K562 (cell line): ENCODE measurements around the gene GJA9. TPM values are rescaled to one million over a fixed set of nuclear protein-coding genes. Genes with fewer than 3 reads are reported as not detected.

Experiments
- ATAC-seq: fragments of 200-7000 bp; cut with Tn5 transposase; 3 replicates; pipeline ENCODE4 v1.9.1; 2020; ENCODE audit warnings: moderate library complexity
- BruUV-seq: library from RNA; stranded (reverse); fragments of 400-500 nt; replicated peaks from 2 replicates; lab custom pipeline; 2021; lab: Mats Ljungman, UMichigan
- CTCF ChIA-PET: fragments of 300-600 bp; formaldehyde crosslinking; extraction: SDS; loops from one replicate; lab custom pipeline; 2021; ENCODE audit warnings: low intra/inter-chr PET ratio; lab: Yijun Ruan, JAX
- POLR2A ChIA-PET: fragments of 300-600, 350-650 bp; sonication (Branson Sonifier 250); formaldehyde crosslinking; extraction: SDS; loops from one replicate; lab custom pipeline; 2021; ENCODE audit warnings: antibody characterized with exemption, inconsistent platforms; lab: Yijun Ruan, JAX
- DNase-seq, 4 experiments: peaks; one replicate each; pipeline versions ENCODE4 v3.0.0 to v3.0.0-alpha.2; 2011 to 2018; ENCODE audit warnings: low spot score in 3 of 4, mixed read lengths in 3 of 4; ENCODE audit errors: extremely low read depth in 1 of 4
- FAIRE-seq: peaks from 2 replicates; lab custom pipeline; 2011; peaks lifted over from hg19 to GRCh38; lab: Jason Lieb, UNC
- H2AFZ ChIP-seq: 2 replicates; pipeline ENCODE4 v1.6.0; 2011; ENCODE audit warnings: low read depth, low read length, control low read depth, inconsistent platforms
- H3K27ac ChIP-seq: fragments of 200-600 bp; 3 replicates; pipeline ENCODE4 v1.8.0; 2011; ENCODE audit warnings: low read depth, mild to moderate bottlenecking, control low read depth, inconsistent platforms, low read length, moderate library complexity, mixed read lengths; ENCODE audit errors: extremely low read depth
- H3K27me3 ChIP-seq, 2 experiments: fragments of 300-600 bp in 1 of 2; 2 replicates in 1 of 2; 3 replicates in 1 of 2; pipeline versions ENCODE4 v1.6.0 to v1.8.0; 2011; ENCODE audit warnings: inconsistent platforms in 2 of 2, low read length in 2 of 2, mild to moderate bottlenecking in 1 of 2, mixed read lengths in 1 of 2, moderate library complexity in 1 of 2; ENCODE audit not compliant: control insufficient read depth in 2 of 2, insufficient read depth in 2 of 2
- H3K36me3 ChIP-seq: fragments of 300-600 bp; 3 replicates; pipeline ENCODE4 v1.8.0; 2011; ENCODE audit warnings: mild to moderate bottlenecking, low read length, inconsistent platforms; ENCODE audit not compliant: control insufficient read depth, insufficient read depth
- H3K4me1 ChIP-seq, 2 experiments: fragments of 200-600 bp in 1 of 2; replicated peaks in 1 of 2; 2 replicates in 1 of 2; 3 replicates in 1 of 2; pipeline versions ENCODE4 v1.5.1 to v1.8.0; 2011; ENCODE audit warnings: inconsistent platforms in 2 of 2, low read length in 2 of 2, mild to moderate bottlenecking in 1 of 2, mixed read lengths in 1 of 2, moderate library complexity in 1 of 2; ENCODE audit not compliant: control insufficient read depth in 2 of 2, insufficient read depth in 2 of 2
- H3K4me2 ChIP-seq: 2 replicates; pipeline ENCODE4 v1.6.1; 2011; ENCODE audit warnings: low read length, control low read depth, inconsistent platforms, mixed read lengths; ENCODE audit not compliant: insufficient read depth
- H3K4me3 ChIP-seq: fragments of 200-600 bp; sonication (generic), shearing (Covaris generic); 2 replicates; pipeline ENCODE4 v1.5.1; 2016; ENCODE audit warnings: control low read depth, inconsistent platforms
- H3K79me2 ChIP-seq: fragments of 200-600 bp; 3 replicates; pipeline ENCODE4 v1.8.0; 2011; ENCODE audit warnings: low read length, inconsistent platforms; ENCODE audit not compliant: control insufficient read depth, insufficient read depth
- H3K9ac ChIP-seq, 2 experiments: 2 replicates each; pipeline versions ENCODE4 v1.6.0 to v1.6.1; 2011; ENCODE audit warnings: low read depth in 2 of 2, low read length in 2 of 2, control low read depth in 1 of 2, inconsistent platforms in 1 of 2, mild to moderate bottlenecking in 1 of 2, mixed read lengths in 1 of 2; ENCODE audit not compliant: insufficient read depth in 1 of 2
- H3K9me1 ChIP-seq: one replicate; pipeline ENCODE4 v1.6.0; 2011; ENCODE audit warnings: inconsistent platforms, mild to moderate bottlenecking, low read length, moderate library complexity; ENCODE audit not compliant: control insufficient read depth, insufficient read depth
- H3K9me3 ChIP-seq: replicated peaks from 2 replicates; pipeline ENCODE4 v1.5.1; 2011; ENCODE audit warnings: low read depth, low read length, inconsistent platforms; ENCODE audit not compliant: control insufficient read depth, insufficient read depth
- H4K20me1 ChIP-seq: replicated peaks from 2 replicates; pipeline ENCODE4 v1.6.1; 2011; ENCODE audit warnings: low read length, inconsistent platforms, mixed read lengths; ENCODE audit not compliant: control insufficient read depth, insufficient read depth
- CAMTA2 ChIP-seq: fragments of 250-450 bp; sonication (Bioruptor Pico); conservative IDR thresholded peaks from 2 replicates; pipeline ENCODE4 v1.5.1; 2022
- COPS2 ChIP-seq: fragments of 450-650 bp; conservative IDR thresholded peaks from 2 replicates; pipeline ENCODE4 v1.6.1; 2016; ENCODE audit warnings: mild to moderate bottlenecking, moderate library complexity
- DMBX1 ChIP-seq: fragments of 250-450 bp; sonication (Bioruptor Pico); IDR thresholded peaks from 2 replicates; pipeline ENCODE4 v1.8.0; 2022; ENCODE audit warnings: inconsistent platforms, mild to moderate bottlenecking, moderate library complexity, borderline replicate concordance
- DPF2 ChIP-seq: fragments of 450-650 bp; IDR thresholded peaks from 2 replicates; pipeline ENCODE4 v1.6.1; 2016
- E2F8 ChIP-seq: fragments of 450-650 bp; IDR thresholded peaks from 2 replicates; pipeline ENCODE4 v1.7.1; 2018; ENCODE audit warnings: mild to moderate bottlenecking, low read depth; ENCODE audit not compliant: partially characterized antibody
- ELK3 ChIP-seq: fragments of 450-650 bp; formaldehyde crosslinking; IDR thresholded peaks from 2 replicates; pipeline ENCODE4 v1.4.0; 2020; ENCODE audit warnings: mild to moderate bottlenecking
- PHF8 ChIP-seq: fragments of 200-600 bp; sonication (generic); IDR thresholded peaks from 2 replicates; pipeline ENCODE4 v1.6.1; 2012; ENCODE audit warnings: mixed run types, mild to moderate bottlenecking, inconsistent platforms, low read length, moderate library complexity, borderline replicate concordance
- POLR2B ChIP-seq: fragments of 450-650 bp; IDR thresholded peaks from 2 replicates; pipeline ENCODE4 v1.6.1; 2018; ENCODE audit warnings: low read depth; ENCODE audit not compliant: partially characterized antibody
- SMAD2 ChIP-seq: fragments of 150-350 bp; IDR thresholded peaks from 2 replicates; pipeline ENCODE4 v1.6.1; 2014; ENCODE audit warnings: low read depth, mild to moderate bottlenecking, low read length
- TSC22D4 ChIP-seq: fragments of 450-650 bp; IDR thresholded peaks from 2 replicates; pipeline ENCODE4 v1.6.1; 2016; ENCODE audit warnings: missing genetic modification characterization, missing biosample characterization, control low read depth
- ZC3H4 ChIP-seq: sonication (generic); formaldehyde crosslinking; IDR thresholded peaks from 2 replicates; pipeline ENCODE4 v1.9.0; 2021; ENCODE audit warnings: missing genetic modification reagents, borderline replicate concordance
- ZNF12 ChIP-seq: sonication (generic); formaldehyde crosslinking; IDR thresholded peaks from 2 replicates; pipeline ENCODE4 v1.4.0; 2020; ENCODE audit warnings: mild to moderate bottlenecking, missing genetic modification reagents
- ZNF282 ChIP-seq: sonication (generic); formaldehyde crosslinking; IDR thresholded peaks from 2 replicates; pipeline ENCODE4 v1.8.1; 2023; ENCODE audit warnings: missing genetic modification reagents
- ZNF717 ChIP-seq: fragments of 250-450 bp; sonication (Bioruptor Pico); IDR thresholded peaks from 2 replicates; pipeline ENCODE4 v1.5.0; 2021
- ZNF79 ChIP-seq: fragments of 250-450 bp; sonication (Bioruptor Pico); IDR thresholded peaks from 2 replicates; pipeline ENCODE4 v1.4.0; 2020; ENCODE audit warnings: low read depth, mild to moderate bottlenecking, moderate library complexity
- ZSCAN32 ChIP-seq: fragments of 450-650 bp; formaldehyde crosslinking; IDR thresholded peaks from 2 replicates; pipeline ENCODE4 v1.4.0; 2020; ENCODE audit warnings: mild to moderate bottlenecking, moderate library complexity
- WGBS: fragments of 100-300 bp; shearing (Covaris generic); methylation state at CpG from one replicate; pipeline ENCODE4 v1.1.6; 2016; ENCODE audit warnings: low coverage, mixed read lengths; ENCODE audit not compliant: insufficient coverage; ENCODE audit errors: missing lambda C conversion rate; 5-methylcytosine and 5-hydroxymethylcytosine counted together
- in situ Hi-C: fragments of 300-500 bp; cut with MboI; formaldehyde crosslinking; loops from 4 replicates; pipeline ENCODE4 v1.15.0; 2018; ENCODE audit warnings: inconsistent platforms, mixed read lengths
- intact Hi-C: fragments of 100-400 bp; cut with micrococcal nuclease; formaldehyde crosslinking; loops from 2 replicates; pipeline ENCODE4 v1.14.2; 2022
- polyA plus RNA-seq, 8 experiments: library from polyadenylated mRNA; depleted of rRNA in 4 of 8; stranded (reverse) in 5 of 8; unstranded in 3 of 8; fragments of >200 nt; fragmentation: Nextera tagmentation in 2 of 8; fragmentation: Illumina TruSeq in 1 of 8; extraction: Ambion mirVana in 2 of 8; extraction: Trizol in 1 of 8; gene quantifications; 2 replicates each; pipeline versions ENCODE4 v1.2.1 to v1.2.3, GENCODE V29; 2011 to 2014; ENCODE audit warnings: inconsistent platforms in 1 of 8, missing spikeins in 1 of 8
- total RNA-seq, 7 experiments: library from RNA; depleted of rRNA in 6 of 7; stranded (reverse); fragments of >200 nt in 6 of 7; fragmentation: Illumina TruSeq in 2 of 7; extraction: Trizol in 2 of 7; gene quantifications; 2 replicates each; pipeline versions ENCODE4 v1.2.1 to v1.2.3, GENCODE V29; 2011 to 2021; ENCODE audit warnings: low replicate concordance in 1 of 7

GJA9 gene
- total and polyA plus RNA-seq, 9 of the 15 experiments (the other 6 are each of a cell fraction or from before 2014, with no cell fraction given): not detected

GRCh38 chr1:38885092-38885491 lies 3.7 kb upstream of the GJA9 start (continued):
- TF ChIP-seq E2F8 (no peak), CAMTA2 (CRISPR knock-in tag) (no peak), POLR2B (no peak), DPF2 (no peak), ZNF12 (CRISPR knock-in tag) (no peak), ZC3H4 (CRISPR knock-in tag) (no peak), ELK3 (no peak)

GRCh38 chr1:38875811-38876210 lies 5.6 kb downstream of the GJA9 start:
- in situ Hi-C loops: no loop called here
- FAIRE-seq (no peak), DNase-seq (no peak), ATAC-seq (no peak)
- intact Hi-C loops: no loop called here
- POLR2A ChIA-PET: interaction anchor here (1.0 to 1.4 kb wide), 2 partner anchors 11 to 17 kb away, joined by 3 to 4 read pairs; no protein-coding TSS in a partner anchor
- peak overlapping the region; percentile 9; the same call in 1 of the 2 replicates for H3K4me2 ChIP-seq
- no peaks in the 10 kb centered on the region for H3K9me3 ChIP-seq
- BruUV-seq: no TSS peak
- peaks cover 7 to 20% of the 10 kb centered on the region in 2 experiments; a peak in 4 of 5 replicates for H3K4me1 ChIP-seq
- H2AFZ ChIP-seq: peak overlapping the region; percentile 46
- peaks cover 2% of the 10 kb centered on the region; the same call in 1 of the 3 replicates for H3K36me3 ChIP-seq
- no peaks in the 10 kb centered on the region for H3K27me3 ChIP-seq
- no peak overlapping the region for H3K4me3 ChIP-seq
- H3K27ac ChIP-seq: no peak overlapping the region
- H3K9me1 ChIP-seq: no peaks in the 10 kb centered on the region
- no peaks in the 10 kb centered on the region for H4K20me1 ChIP-seq
- H3K79me2 ChIP-seq: peaks cover 20% of the 10 kb centered on the region
- H3K9ac ChIP-seq: no peak overlapping the region
- whole genome bisulfite sequencing: 45% methylated on average over 2 of the region's 2 CpGs
- CTCF ChIA-PET: no interaction called here
- no peak for TF ChIP-seq PHF8
- TF ChIP-seq ZNF79 (CRISPR knock-in tag): no peak
- TF ChIP-seq COPS2: no peak
- TF ChIP-seq DMBX1 (CRISPR knock-in tag): no peak
- TF ChIP-seq SMAD2: no peak
- no peak for TF ChIP-seq ZNF282
- no peak for TF ChIP-seq TSC22D4
- TF ChIP-seq ZNF717 (CRISPR knock-in tag): no peak
- TF ChIP-seq ZSCAN32 (CRISPR knock-in tag): no peak
